ENCODE data around the gene EPHB2.
"Not testable (repeated sequence)": the region's sequence is repeated elsewhere in the genome, so short reads cannot be mapped to it uniquely, and the experiment has no call there.

EPHB2 gene

GRCh38 chr1:22843441-22844183 is 133.0 kb downstream of the EPHB2 start:
- not testable (repeated sequence) for DNase-seq

- no peak for DNase-seq
Observed at GRCh38 chr1:22844621-22845020, 134.0 kb downstream of the EPHB2 start.

- DNase-seq: no peak
Observed at GRCh38 chr1:22845398-22845935, 134.8 kb downstream of the EPHB2 start.

- DNase-seq: no peak
Observed at GRCh38 chr1:22846458-22846857, 135.8 kb downstream of the EPHB2 start.

- DNase-seq: no peak
Observed at GRCh38 chr1:22847249-22847648, 136.6 kb downstream of the EPHB2 start.

- no peak for DNase-seq
Observed at GRCh38 chr1:22847709-22848108, 137.1 kb downstream of the EPHB2 start.

GRCh38 chr1:22848405-22848804 is 137.8 kb downstream of the EPHB2 start:
- no peak for DNase-seq

- no peak for DNase-seq
Observed at GRCh38 chr1:22849770-22850169, 139.1 kb downstream of the EPHB2 start.

GRCh38 chr1:22850281-22850680 is 139.6 kb downstream of the EPHB2 start:
- no peak for DNase-seq

GRCh38 chr1:22850681-22851080 is 140.0 kb downstream of the EPHB2 start:
- DNase-seq: no peak

GRCh38 chr1:22851517-22851916 is 140.9 kb downstream of the EPHB2 start:
- no peak for DNase-seq

- DNase-seq: no peak
Observed at GRCh38 chr1:22852144-22852655, 141.6 kb downstream of the EPHB2 start.

- DNase-seq: no peak
Observed at GRCh38 chr1:22853651-22854185, 143.1 kb downstream of the EPHB2 start.

- DNase-seq: no peak
Observed at GRCh38 chr1:22854688-22855565, 144.3 kb downstream of the EPHB2 start.

GRCh38 chr1:22855668-22856606 is 145.3 kb downstream of the EPHB2 start:
- DNase-seq: no peak

- no peak for DNase-seq
Observed at GRCh38 chr1:22857661-22858060, 147.0 kb downstream of the EPHB2 start.

- no peak for DNase-seq
Observed at GRCh38 chr1:22860414-22860800, 149.8 kb downstream of the EPHB2 start.

- DNase-seq: no peak
Observed at GRCh38 chr1:22860883-22861385, 150.3 kb downstream of the EPHB2 start.

- no peak for DNase-seq
Observed at GRCh38 chr1:22861764-22862440, 151.3 kb downstream of the EPHB2 start.

GRCh38 chr1:22862752-22863151 is 152.1 kb downstream of the EPHB2 start:
- DNase-seq: no peak

GRCh38 chr1:22863766-22864165 is 153.1 kb downstream of the EPHB2 start:
- DNase-seq: no peak

All from stimulated activated CD4-positive, alpha-beta T cell treated with anti-CD3 and anti-CD28 coated beads, Interleukin-1b, Interleukin-23, amount 100 ng/mL, for 48 hours (primary cell).